ENCODE results near the gene RXFP3.

DNA sequence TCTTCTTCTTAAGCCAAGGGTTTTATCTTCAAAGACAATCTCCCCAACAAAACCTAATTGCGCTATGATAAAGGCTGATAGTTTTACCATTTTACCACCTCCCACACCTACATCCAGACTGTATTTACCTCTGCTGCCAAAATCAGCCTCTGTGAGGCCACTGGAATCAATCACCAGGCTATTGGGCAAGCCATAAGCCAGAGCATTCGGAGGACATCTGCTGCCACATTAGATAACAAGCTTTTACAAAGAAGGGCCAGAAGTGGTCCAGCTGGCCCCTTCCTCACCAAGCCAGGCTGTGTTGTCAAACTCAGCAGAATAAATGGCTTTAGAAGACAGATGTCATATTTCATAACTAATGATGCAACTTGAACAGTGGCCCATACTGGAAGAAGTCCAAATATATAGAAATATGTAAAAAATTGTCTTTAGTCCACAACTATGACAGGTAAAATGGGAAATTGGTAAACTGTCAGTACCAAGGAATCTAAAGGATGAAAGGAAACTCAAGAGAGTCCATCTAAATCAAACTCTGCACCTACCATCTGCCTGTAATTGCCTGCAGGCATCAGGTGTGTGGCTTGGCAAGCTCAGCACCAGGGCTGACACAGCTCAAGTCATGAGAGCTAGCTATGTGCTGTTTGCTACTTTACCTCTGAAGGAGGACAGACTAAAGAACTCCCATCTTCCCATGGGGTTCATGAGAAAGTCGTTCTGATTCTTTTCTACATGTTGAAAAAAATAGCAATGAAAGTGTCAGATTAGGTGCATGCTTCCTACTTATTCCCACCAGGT is 32.2 kb downstream of the RXFP3 start:
- TF ChIP-seq, protein P1, sequence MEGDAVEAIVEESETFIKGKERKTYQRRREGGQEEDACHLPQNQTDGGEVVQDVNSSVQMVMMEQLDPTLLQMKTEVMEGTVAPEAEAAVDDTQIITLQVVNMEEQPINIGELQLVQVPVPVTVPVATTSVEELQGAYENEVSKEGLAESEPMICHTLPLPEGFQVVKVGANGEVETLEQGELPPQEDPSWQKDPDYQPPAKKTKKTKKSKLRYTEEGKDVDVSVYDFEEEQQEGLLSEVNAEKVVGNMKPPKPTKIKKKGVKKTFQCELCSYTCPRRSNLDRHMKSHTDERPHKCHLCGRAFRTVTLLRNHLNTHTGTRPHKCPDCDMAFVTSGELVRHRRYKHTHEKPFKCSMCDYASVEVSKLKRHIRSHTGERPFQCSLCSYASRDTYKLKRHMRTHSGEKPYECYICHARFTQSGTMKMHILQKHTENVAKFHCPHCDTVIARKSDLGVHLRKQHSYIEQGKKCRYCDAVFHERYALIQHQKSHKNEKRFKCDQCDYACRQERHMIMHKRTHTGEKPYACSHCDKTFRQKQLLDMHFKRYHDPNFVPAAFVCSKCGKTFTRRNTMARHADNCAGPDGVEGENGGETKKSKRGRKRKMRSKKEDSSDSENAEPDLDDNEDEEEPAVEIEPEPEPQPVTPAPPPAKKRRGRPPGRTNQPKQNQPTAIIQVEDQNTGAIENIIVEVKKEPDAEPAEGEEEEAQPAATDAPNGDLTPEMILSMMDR (IDR thresholded peaks at IDR 0.05) = no peak
- TF ChIP-seq EZH2 (IDR thresholded peaks at IDR 0.05; ENCODE audit: borderline replicate concordance, insufficient read depth, low read depth, low read length, poor library complexity, severe bottlenecking) = no peak

Measured in B cell (primary cell).